HFF-Myc (cell line): ENCODE results near the gene SENP5.
"Not testable (repeated sequence)": the region's sequence is repeated elsewhere in the genome, so short reads cannot be mapped to it uniquely, and the experiment has no call there.

Source experiments
- DNase-seq: peaks from one replicate; pipeline ENCODE4 v3.0.0-alpha.2; 2011; ENCODE audit warnings: low read depth; ENCODE audit errors: extremely low read depth
- H3K4me3 ChIP-seq: replicated peaks from 2 replicates; pipeline ENCODE4 v1.5.1; 2011; ENCODE audit warnings: low read depth, mild to moderate bottlenecking, control low read depth, low read length
- CTCF ChIP-seq: IDR thresholded peaks from 2 replicates; pipeline ENCODE4 v1.5.1; 2012; ENCODE audit warnings: mild to moderate bottlenecking, low read depth, low read length, control low read depth; ENCODE audit errors: missing control alignments

SENP5 gene

GRCh38 chr3:196867507-196868296 lies at the start of gene SENP5:
Gene SENP5 (plus strand): TSS chr3:196867920. CDS start chr3:196885182, 17,262 bp downstream.
- peak; percentile 44 for DNase-seq
- TF ChIP-seq CTCF = no peak
- H3K4me3 ChIP-seq = peak within 1 kb of the TSS; percentile 93

GRCh38 chr3:196821806-196822355 lies 45.8 kb upstream of the SENP5 start:
- H3K4me3 ChIP-seq = no peak overlapping the region
- DNase-seq = no peak
- no peak for TF ChIP-seq CTCF

- not testable (repeated sequence) for DNase-seq, H3K4me3 ChIP-seq
Measured at GRCh38 chr3:196829651-196830050, 38.1 kb upstream of the SENP5 start.

GRCh38 chr3:196835086-196835485 lies 32.6 kb upstream of the SENP5 start:
- no peak for DNase-seq
- no peak overlapping the region for H3K4me3 ChIP-seq
- TF ChIP-seq CTCF = no peak

- not testable (repeated sequence) for H3K4me3 ChIP-seq, DNase-seq
Measured at GRCh38 chr3:196836626-196837025, 31.1 kb upstream of the SENP5 start.

- DNase-seq = peak; percentile 22
- TF ChIP-seq CTCF = peak; percentile 88
- no peak overlapping the region for H3K4me3 ChIP-seq
Measured at GRCh38 chr3:196837819-196838420, 29.8 kb upstream of the SENP5 start.

- H3K4me3 ChIP-seq, DNase-seq: not testable (repeated sequence)
Measured at GRCh38 chr3:196839351-196839750, 28.4 kb upstream of the SENP5 start.

GRCh38 chr3:196842567-196843434 lies 24.9 kb upstream of the SENP5 start:
- H3K4me3 ChIP-seq = no peak overlapping the region
- TF ChIP-seq CTCF = no peak
- no peak for DNase-seq
